ENCODE results near the gene SYNDIG1.

SYNDIG1 gene

DNA sequence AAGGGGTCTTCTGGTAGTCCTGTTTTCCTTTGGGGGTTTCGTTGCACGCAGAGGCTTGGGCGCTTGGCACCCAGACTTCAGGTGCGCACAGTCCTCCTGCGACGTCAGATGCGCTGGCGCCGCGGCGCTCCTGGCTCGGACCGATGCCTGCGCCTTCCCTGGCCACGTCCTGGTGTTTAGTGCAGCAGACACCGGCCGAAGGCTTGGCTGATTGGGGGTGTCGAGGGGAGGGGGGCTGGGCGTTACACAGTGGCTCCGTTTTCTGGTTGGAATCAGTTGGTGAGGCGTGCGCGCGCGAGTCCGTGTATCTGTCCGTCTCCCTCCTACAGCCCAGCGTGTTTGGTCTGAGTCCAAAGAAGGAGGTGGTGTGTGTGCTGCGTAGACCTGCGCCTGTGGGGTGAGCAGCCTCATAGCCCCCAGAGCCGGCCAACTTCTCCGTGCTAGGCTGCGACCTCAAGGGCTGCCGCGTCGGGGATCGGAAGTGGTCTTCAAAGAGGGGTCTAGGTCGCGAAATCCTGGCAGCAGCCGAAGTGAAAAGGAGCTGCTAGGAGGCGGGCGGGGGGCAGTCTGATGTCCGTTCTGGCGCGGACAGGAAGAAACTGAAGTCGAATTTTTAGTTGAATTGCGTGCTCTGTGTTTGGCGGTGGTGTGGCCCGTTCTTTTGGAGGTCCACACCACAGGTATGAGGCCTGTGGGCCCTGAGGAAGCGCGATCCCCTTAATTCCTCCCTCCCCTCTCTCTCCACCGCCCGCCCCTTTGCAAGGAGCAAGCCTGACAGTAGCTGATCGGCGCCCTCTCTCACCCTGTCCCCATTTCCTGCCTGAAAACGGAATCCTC, 1.5 kb downstream of the SYNDIG1 start:
- DNase-seq (ENCODE audit: low spot score), result peak; percentile 47

DNA sequence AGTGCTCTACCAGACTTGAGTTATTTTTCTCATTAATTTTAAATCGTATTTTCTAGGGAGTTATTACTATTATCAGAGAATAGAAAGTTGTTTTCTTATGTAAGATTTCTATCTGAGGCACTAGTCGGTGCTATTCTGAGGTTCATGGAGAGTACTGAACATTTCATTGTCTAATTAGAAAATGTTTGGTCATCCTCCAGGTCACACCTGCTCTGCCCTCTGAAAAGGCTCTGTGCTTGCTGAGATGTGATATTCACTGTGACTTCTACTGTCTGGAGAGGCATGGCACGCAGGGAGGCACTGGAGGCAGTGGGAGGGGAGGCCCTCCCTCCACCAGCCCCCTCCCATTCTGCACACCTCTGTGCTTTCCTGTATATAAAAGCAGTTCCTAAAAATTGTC, 3.0 kb downstream of the SYNDIG1 start:
- no peak for DNase-seq (ENCODE audit: low spot score)

DNA sequence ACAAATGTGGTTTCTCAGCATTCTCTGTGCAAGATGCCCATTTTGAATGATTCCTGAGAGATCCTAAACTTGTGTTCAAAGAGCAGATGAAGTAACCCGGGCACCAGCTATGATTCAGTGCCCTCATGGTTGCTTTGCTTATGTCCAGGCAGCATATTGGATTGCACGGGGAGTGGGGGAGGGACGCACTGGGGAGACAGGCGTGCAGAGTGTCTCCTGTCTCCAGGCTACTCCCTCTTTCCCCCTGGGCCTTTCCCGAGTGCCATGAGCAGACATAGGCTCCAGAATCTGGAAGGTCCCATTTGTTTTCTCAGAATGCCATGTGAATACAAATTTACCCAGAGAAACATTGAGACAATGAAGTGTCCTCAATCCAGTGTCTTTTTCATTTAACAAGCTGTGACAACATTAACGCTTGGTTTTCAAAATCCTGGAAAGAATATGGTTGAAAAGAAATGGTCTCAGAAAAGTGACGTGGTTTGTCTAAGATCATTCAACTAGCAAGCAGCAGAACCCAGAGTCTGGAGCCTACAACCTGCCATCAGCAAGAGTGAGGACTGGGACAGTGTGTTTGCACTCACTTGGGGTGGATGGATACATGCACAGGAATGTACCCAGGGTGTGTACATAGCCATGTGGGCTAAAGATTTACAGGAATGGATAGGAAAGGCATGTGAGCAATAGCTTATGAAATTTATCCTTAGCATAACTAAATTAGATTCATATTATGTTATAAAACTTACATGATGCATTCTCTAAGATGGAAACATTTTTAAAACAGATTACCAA, 4.2 kb downstream of the SYNDIG1 start:
- no peak for DNase-seq (ENCODE audit: low spot score)

DNA sequence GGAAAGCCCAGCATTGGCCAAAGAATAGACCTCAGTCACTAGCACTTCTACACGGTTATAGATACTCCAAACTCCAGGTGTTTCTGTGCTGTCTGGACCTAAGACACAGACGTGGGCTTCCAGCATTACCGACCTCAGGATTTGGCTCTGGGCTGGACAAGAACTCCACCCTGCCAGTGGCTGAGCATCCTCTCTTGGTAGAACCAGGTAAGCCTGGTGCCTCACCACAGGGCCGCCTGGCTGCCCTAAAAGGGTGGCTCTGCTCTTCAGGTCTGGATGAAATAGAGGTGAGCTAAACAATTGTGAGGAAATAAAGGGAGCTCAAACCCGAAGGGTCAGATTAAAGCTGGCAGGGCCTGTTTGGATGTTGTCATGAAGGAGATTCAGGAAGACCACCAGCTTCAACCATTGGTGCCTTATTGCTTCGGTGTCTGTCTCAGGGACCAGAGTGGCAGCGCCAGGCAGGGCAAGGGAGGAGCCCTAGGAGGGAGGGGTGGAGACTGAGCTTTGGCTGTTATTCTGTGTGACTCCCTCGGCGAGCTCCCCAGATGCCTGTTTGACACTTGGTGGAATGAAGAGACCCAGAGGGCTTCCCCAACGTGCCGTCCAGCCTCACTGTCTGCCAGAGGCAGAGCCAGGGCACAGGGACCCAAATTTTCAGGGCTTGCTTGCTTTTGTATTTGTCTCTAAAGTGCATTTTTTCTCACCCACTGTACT, 8.6 kb downstream of the SYNDIG1 start:
- no peak for DNase-seq (ENCODE audit: low spot score)

DNA sequence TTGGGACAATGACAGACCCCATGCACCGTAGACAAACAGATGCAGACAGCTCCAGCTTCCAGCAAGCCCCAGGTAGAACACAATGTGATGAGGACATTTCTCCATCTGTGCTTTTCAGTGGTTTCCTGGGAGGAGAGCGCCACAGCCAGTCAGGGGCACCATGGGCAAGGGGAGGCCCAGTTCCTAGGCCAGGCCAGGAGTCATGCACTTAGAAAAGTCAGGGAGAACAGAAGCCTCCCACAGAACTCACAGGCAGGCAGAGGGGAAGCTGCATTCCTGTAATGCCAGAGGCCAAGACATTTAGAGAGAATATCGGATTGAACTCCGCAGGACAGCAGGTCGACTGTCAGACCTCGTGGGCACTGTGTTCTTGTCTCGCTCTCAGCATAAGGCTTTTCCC, 9.2 kb downstream of the SYNDIG1 start:
- no peak for DNase-seq (ENCODE audit: low spot score)

DNA sequence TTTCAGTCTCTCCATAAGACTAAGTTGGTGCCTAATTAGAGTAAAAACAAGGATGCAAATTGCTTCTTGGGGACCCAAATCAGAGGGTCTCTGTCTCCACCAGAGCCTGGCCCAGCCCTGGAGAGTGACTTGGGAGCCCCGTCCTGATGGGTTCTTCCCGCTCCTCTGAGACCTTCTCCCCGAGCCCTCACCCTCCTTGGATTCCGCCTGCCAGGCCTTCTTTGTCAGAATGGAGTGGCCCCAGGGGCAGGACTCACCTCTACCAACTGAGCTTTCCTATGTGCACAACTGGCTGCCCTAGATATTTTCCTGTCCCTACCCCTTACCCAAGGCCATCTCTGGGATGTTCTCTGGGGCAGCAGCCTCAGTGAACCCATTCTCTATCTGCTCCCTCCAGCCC, 9.7 kb downstream of the SYNDIG1 start:
- DNase-seq (ENCODE audit: low spot score), result no peak

DNA sequence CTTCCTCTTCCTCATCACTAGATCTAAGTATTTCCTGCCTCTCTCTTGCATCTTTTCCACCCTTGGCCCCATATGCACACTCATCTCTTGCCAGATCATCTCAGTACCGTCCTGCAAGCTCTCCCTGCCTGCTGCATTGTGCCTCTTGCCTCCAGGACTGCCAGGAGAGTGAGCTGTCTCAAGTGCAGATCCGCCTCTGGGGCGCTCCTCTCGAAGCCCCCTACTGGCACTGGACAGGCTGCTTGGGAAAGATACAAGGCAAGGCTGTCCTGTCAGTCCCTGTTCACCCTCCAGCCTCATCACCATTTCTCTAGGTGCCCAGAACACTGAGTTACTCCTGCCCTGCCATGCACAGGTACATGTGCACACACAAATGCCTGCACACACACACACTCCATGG, 10.2 kb downstream of the SYNDIG1 start:
- no peak for DNase-seq (ENCODE audit: low spot score)

DNA sequence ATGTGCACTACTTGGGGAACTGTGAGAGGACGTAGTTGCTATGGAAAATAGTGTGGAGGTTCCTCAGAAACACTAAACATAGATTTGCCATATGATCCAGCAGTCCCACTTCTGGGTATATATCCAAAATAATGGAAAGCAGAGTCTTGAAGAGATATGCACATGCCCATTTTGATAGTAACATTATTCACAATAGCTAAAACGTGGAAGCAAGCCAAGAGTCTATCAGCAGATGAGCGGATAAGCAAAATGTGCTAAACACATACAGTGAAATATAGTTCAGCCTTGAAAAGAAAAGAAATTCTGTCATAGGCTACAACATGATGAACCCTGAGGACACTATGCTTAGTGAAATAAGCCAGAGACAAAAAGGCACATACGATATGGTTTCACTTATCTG, 11.1 kb downstream of the SYNDIG1 start:
- no peak for DNase-seq (ENCODE audit: low spot score)

DNA sequence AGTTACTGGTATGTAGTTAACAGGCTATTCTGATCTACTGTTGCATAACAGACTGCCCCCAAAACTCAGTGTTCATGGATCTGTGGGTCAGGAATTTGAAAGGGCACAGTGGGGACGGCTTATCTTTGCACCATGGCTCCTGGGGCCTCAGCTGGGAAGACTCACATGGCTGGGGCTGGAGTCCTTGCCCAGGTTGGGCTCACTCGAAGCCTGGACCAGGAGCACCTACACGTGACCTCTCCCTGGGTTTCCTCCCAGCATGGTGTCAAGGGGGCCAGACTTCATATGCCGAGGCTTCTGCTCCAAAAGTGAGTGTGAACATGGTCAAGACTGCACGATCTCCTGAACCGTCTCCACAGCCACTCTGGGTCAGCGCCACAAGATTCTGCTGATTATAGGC, 11.7 kb downstream of the SYNDIG1 start:
- DNase-seq (ENCODE audit: low spot score), result no peak

DNA sequence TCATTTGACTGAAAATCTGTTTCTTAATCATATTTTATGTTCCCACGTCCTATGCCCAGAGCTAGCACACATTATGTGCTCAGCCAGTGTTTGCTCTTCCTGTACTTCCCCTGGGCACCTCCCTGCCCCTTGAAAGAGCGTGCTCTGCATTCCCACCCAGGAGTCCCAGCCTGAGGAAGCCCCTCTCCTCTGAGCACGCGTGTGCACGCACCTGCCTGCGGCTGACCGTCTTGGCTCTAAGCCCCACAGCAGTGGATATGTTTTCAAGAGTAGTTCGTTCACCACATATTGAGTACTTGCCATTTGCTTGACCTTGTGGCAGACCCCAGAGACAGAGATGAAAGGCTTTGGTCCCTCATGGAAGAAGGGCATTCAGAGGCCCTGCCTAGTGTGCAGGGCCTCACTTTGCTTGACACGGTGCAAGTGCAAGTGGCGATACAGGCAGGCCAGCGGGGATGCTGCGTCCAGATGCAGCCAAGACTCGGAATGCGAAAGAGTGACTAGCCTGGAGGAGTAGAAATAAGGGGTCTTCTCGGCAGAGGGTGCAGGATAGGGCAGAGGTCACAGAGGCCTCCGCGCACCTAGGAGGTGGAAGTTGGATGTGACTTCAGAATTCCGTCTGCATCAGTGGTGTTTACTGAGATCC, 14.1 kb downstream of the SYNDIG1 start:
- DNase-seq (ENCODE audit: low spot score), result no peak

DNA sequence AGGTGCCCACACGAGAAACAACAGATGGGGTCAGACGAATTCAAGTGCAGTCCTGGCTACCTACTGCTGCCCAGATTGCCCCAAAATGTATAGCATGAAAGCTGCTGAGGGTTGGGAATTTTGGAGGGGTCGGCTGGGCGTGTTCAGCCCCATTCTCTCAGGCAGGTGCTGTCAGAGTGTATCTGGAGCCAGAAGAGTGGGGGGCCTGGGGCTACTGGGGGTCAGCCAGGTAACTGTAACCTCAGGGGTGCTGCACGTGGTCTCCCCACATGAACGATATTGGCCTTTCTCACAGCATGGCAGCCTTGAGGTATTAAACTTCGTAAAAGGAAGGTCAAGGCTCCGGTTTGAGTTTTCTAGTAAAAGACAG, 14.6 kb downstream of the SYNDIG1 start:
- no peak for DNase-seq (ENCODE audit: low spot score)

DNA sequence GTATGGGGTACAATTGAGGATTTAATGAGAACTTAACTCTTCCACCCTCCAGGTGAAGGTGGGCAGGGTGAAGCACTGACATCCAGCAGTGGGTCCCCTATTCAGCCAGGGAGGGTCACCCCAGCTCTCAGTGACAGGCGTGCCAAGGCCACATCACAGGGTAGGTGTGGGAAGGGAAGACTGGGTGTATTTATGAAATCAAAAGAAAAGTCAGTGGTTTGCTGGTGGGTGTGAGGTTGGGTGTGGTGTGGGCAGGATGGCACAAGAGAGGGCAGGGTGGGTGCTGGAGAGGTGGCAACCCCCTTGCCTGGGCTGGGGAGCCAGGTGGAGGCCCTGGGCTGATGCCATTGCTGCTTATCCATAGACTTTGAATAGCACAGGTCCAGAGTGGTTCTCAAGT, 16.6 kb downstream of the SYNDIG1 start:
- DNase-seq (ENCODE audit: low spot score), result no peak

DNA sequence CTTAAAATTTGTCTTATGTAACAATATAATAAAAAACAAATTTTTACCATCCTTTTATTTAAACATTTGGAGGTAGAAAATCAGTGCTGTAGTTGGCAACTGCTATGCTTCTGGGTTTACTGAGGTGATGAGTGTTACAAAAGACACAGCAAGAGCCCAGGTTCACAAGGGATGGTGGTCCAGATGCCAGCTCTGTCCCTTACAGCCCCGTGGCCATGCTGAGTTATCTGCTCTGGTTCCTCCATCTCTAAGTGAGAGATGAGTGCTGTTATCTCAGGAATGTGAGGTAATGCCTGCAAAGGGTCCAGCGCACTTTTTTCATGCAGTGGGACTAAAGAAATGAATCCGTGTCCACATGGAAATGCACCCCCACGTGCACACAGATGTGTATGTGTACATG, 17.8 kb downstream of the SYNDIG1 start:
- no peak for DNase-seq (ENCODE audit: low spot score)

DNA sequence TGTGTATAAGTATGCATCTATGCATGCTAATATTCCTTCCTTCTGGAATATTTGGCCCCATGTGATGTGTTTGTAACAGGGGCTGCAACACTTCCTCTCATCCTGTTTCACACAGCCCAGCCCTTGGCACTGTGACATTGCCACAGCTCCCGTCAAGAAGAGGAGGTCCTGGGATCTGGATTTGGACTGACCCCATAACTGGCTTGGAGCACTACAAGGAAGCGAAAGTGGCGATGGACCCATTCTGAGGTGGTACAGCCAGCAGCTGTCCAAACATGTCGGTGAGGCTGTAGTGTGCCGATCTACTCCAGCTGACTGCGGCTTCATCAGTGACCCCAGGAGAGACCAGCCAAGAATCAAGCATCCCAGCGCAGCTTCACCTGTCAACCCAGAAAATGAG, 18.2 kb downstream of the SYNDIG1 start:
- DNase-seq (ENCODE audit: low spot score), result no peak

DNA sequence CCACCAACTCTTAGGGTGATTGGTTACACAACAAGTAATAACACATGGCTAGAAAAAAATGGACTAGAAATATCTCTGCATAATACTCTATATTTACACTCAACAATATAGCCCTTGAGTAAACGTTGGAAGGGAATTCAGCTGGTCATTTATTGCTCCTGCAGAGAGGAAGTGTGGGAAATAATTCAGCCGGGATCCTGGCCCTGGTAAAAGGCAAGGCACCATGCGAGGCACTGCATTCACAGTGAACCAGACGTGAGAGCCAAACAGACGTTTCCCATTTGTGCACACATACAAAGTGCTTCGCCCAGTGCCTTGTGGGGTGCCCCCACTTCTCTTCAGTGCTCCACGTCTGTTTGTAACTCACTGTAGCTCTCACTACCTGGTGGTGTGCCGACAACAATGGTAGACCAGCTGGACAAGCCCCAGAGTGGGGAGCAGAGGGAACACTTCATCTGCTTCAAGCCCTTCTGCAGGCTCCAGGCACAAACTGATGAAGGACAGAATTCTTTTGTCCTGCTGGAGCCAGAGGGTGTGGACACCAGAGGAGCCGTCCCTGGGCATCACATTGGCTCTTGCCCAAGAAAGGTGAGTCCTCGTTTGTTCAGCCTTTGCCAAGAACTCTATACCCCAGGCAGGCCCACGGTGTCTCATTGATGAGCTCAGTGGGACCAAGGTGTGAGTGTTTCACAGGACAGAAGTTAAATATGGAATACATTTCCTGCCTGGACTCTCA, 18.8 kb downstream of the SYNDIG1 start:
- no peak for DNase-seq (ENCODE audit: low spot score)

DNA sequence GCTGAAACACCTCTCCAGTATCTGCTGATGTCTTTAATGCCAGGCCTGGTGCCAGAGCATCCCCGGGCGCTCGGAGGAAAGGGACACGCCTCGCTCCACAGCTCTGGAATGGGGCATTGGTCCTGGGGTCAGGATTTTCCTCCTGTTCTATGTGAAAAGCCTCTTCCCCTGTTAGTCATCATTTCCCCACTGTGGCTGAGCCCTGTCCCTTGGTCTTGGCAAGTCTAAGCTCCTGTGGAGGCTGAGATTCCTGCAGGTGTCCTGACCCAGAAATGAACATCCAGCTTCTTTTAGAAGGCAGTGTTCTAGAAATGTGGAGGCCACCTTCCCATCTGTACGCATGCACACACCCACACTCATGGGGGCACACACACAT, 19.4 kb downstream of the SYNDIG1 start:
- no peak for DNase-seq (ENCODE audit: low spot score)

DNA sequence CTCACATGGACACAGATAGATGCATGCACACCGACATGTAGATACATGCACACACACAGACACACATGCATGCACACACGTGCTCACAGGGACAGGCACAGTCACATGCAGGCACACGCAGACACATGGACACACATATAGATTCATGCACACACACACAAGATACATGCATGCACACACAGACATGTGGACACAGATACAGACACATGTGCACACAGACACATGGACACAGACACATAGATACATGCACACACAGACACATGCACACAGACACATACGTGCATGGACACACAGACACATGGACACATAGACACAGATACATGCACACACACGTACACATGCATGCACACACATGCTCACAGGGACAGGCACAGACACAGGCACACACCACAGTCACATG, 19.8 kb downstream of the SYNDIG1 start:
- no peak for DNase-seq (ENCODE audit: low spot score)

DNA sequence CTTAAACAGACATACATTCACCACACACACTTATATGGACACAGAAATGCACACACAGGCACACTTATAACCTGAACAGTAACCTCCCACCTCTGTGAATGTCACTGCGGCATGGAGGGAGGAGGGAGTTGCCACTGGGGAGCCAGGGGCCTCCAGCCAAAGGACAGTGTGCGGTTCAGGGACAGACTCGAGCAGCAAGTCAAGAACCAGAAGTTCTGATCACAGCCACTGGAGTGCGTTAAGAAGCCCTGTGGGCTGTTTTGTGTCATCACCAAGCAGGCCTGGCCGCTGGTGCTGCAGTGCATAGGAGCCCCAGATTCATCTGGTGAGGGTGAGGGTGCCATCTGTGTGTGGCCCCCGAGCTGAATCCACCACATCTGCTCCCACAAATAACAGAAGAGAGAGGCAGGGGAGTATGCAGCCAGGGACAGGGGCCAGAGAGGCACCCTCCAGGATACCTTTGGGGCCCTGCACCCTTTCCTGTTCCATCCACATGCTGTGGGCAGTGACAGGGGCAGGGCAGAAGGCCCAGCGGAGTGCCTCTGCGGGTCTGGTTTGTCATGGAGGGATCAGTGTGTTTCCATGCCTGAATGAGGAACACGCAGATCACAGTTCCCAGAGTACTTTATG, 20.3 kb downstream of the SYNDIG1 start:
- no peak for DNase-seq (ENCODE audit: low spot score)

DNA sequence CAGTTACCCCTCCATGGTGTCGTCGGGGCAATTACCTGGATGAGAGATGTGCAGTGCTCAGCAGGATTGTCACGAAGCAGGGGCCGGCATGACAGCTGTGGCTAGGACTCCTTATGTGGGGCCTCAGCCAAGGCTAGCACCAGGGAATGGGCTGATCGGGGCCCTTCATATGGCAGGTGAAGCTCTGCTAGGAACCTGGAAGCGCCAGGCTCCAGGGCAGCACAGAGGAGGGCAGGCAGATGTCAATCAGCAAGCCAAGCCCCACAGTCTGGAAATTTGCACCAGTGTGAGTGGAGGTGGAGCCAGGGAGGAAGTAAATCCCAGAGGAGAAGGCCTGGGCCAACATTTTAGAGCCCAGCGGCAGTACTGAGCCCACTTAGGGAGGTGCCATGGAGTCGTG, 21.2 kb downstream of the SYNDIG1 start:
- DNase-seq (ENCODE audit: low spot score), result no peak

DNA sequence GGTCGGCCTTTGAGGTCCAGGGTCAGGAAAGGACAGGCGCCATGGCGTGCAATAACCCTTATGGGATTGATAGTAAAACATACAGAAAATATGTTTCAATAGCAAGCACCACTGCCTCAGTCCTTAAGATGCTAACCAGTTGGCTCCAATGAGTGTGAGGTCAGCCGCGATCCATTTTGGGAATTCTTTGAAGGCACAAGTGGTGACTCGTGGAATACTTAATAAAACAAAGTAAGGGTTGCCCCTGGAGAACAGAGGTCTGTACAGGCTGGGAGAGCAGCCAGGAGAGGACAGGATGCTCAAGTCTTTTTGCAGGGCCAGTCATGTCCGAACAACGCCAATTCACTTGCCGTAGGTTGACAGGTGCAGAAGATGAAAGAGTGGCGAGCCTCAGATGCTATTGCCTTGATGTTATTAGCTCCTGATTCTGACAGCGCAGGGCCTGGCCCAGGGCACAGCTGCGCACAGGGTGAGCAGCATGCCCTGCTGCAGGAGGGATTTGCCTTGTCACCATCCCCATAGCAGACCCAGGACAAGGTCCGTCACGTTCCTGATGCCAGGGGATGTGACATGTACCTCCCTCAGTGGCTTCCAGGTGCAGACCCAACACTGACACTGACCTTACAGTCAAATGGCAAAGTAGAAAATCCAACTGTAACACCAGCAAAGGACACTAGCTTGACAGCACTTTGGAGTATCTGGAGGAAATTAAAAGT, 21.8 kb downstream of the SYNDIG1 start:
- no peak for DNase-seq (ENCODE audit: low spot score)
